SK-N-SH (cell line): ENCODE results near the gene TMPRSS12. TPM values are rescaled to one million over a fixed set of nuclear protein-coding genes. Genes with fewer than 3 reads are reported as not detected.

ENCODE experiments used
- CTCF ChIA-PET: fragments of 300-600, 350-600 bp; formaldehyde crosslinking; extraction: SDS; loops from one replicate; lab custom pipeline; 2021; lab: Yijun Ruan, JAX
- POLR2A ChIA-PET: fragments of 350-600 bp; sonication (Branson Sonifier 250); formaldehyde crosslinking; extraction: SDS; loops from one replicate; lab custom pipeline; 2020; ENCODE audit warnings: antibody characterized with exemption, inconsistent platforms; lab: Yijun Ruan, JAX
- DNase-seq: peaks from one replicate; pipeline ENCODE4 v3.0.0; 2012
- H2AFZ ChIP-seq: fragments of 200-600 bp; sonication (generic); 2 replicates; pipeline ENCODE4 v1.8.1; 2016; ENCODE audit warnings: antibody characterized with exemption, mild to moderate bottlenecking, low read depth
- H3F3A ChIP-seq: fragments of 200-600 bp; sonication (generic); replicated peaks from 2 replicates; pipeline ENCODE3; 2016; ENCODE audit warnings: antibody characterized with exemption, mild to moderate bottlenecking; ENCODE audit not compliant: insufficient read depth
- H3K27ac ChIP-seq, 2 experiments: fragments of 200-500 bp in 1 of 2; fragments of 200-600 bp in 1 of 2; sonication (Bioruptor generic) in 1 of 2; sonication (generic), shearing (Covaris generic) in 1 of 2; 2 replicates each; pipeline versions ENCODE4 v1.5.1 to v1.6.1; 2014 to 2016; ENCODE audit warnings: low read depth in 2 of 2, inconsistent platforms in 1 of 2, low read length in 1 of 2, mild to moderate bottlenecking in 1 of 2, mixed read lengths in 1 of 2
- H3K27me3 ChIP-seq: fragments of 200-600 bp; sonication (generic), shearing (Covaris generic); 2 replicates; pipeline ENCODE4 v1.6.1; 2016; ENCODE audit warnings: mixed run types; ENCODE audit not compliant: insufficient read depth
- H3K36me3 ChIP-seq, 2 experiments: fragments of 200-500 bp in 1 of 2; fragments of 200-600 bp in 1 of 2; sonication (Bioruptor generic) in 1 of 2; sonication (generic) in 1 of 2; replicated peaks in 1 of 2; 2 replicates each; pipeline versions ENCODE3 to v1.5.1; 2014 to 2016; ENCODE audit warnings: low read length in 1 of 2, mild to moderate bottlenecking in 1 of 2; ENCODE audit not compliant: insufficient read depth in 2 of 2, control insufficient read depth in 1 of 2
- H3K4me1 ChIP-seq, 2 experiments: fragments of 200-500 bp in 1 of 2; fragments of 200-600 bp in 1 of 2; sonication (Bioruptor generic) in 1 of 2; sonication (generic), shearing (Covaris generic) in 1 of 2; 2 replicates each; pipeline versions ENCODE4 v1.5.1 to v1.6.1; 2014 to 2016; ENCODE audit warnings: low read depth in 1 of 2, low read length in 1 of 2, mixed run types in 1 of 2; ENCODE audit not compliant: insufficient read depth in 2 of 2, control insufficient read depth in 1 of 2
- H3K4me2 ChIP-seq: fragments of 200-600 bp; sonication (generic), shearing (Covaris generic); 2 replicates; pipeline ENCODE4 v1.6.1; 2017; ENCODE audit warnings: mixed run types
- H3K4me3 ChIP-seq, 2 experiments: fragments of 200-500 bp in 1 of 2; fragments of 200-600 bp in 1 of 2; sonication (Bioruptor generic) in 1 of 2; sonication (generic), shearing (Covaris generic) in 1 of 2; 2 replicates each; pipeline versions ENCODE4 v1.5.1 to v1.8.1; 2014 to 2016; ENCODE audit warnings: low read depth in 2 of 2, inconsistent platforms in 1 of 2, low read length in 1 of 2, mild to moderate bottlenecking in 1 of 2, mixed read lengths in 1 of 2, moderate library complexity in 1 of 2
- H3K79me2 ChIP-seq: fragments of 200-600 bp; sonication (generic); 2 replicates; pipeline ENCODE4 v1.8.1; 2017; ENCODE audit warnings: mild to moderate bottlenecking; ENCODE audit not compliant: insufficient read depth
- H3K9ac ChIP-seq: fragments of 200-600 bp; sonication (generic); 2 replicates; pipeline ENCODE4 v1.6.1; 2017; ENCODE audit warnings: mixed run types
- H3K9me2 ChIP-seq: fragments of 200-600 bp; sonication (generic); 2 replicates; pipeline ENCODE4 v1.6.1; 2017; ENCODE audit warnings: mixed run types
- H3K9me3 ChIP-seq: fragments of 200-600 bp; sonication (generic); 2 replicates; pipeline ENCODE4 v1.6.1; 2017; ENCODE audit warnings: mixed run types, mild to moderate bottlenecking, moderate library complexity
- H4K20me1 ChIP-seq: fragments of 200-600 bp; sonication (generic); 2 replicates; pipeline ENCODE4 v1.6.1; 2017; ENCODE audit warnings: mild to moderate bottlenecking, mixed run types; ENCODE audit not compliant: insufficient read depth
- CHD2 ChIP-seq: fragments of 150-350 bp; IDR thresholded peaks from 2 replicates; pipeline ENCODE4 v1.6.1; 2018; ENCODE audit warnings: low read length; ENCODE audit not compliant: partially characterized antibody
- EZH2phosphoT487 ChIP-seq: fragments of 200-600 bp; sonication (generic); IDR thresholded peaks from 2 replicates; pipeline ENCODE4 v1.6.1; 2017; ENCODE audit warnings: low read depth, mixed run types, mild to moderate bottlenecking, antibody characterized with exemption, moderate library complexity, borderline replicate concordance
- FOSL2 ChIP-seq: IDR thresholded peaks from 2 replicates; pipeline ENCODE4 v1.4.0; 2012; ENCODE audit warnings: low read depth, mild to moderate bottlenecking, moderate library complexity, borderline replicate concordance
- GATA2 ChIP-seq: sonication (generic); formaldehyde crosslinking; IDR thresholded peaks from 2 replicates; pipeline ENCODE4 v1.5.0; 2020; ENCODE audit warnings: mild to moderate bottlenecking, missing genetic modification reagents
- MAX ChIP-seq: IDR thresholded peaks from 2 replicates; pipeline ENCODE4 v1.4.0; 2012; ENCODE audit warnings: low read depth
- MXI1 ChIP-seq: IDR thresholded peaks from 2 replicates; pipeline ENCODE4 v1.6.1; 2012; ENCODE audit warnings: mild to moderate bottlenecking, low read depth, low read length, improper control_type of control experiment
- NFIC ChIP-seq: IDR thresholded peaks from 2 replicates; pipeline ENCODE4 v1.4.0; 2012; ENCODE audit warnings: borderline replicate concordance
- RAD21 ChIP-seq: IDR thresholded peaks from 2 replicates; pipeline ENCODE4 v1.6.1; 2012; ENCODE audit warnings: mild to moderate bottlenecking, low read length
- SIN3A ChIP-seq: IDR thresholded peaks from 2 replicates; pipeline ENCODE4 v1.6.1; 2012; ENCODE audit warnings: low read depth, mild to moderate bottlenecking, low read length, moderate library complexity, borderline replicate concordance
- SMC3 ChIP-seq: IDR thresholded peaks from 2 replicates; pipeline ENCODE4 v1.6.1; 2012; ENCODE audit warnings: low read depth, low read length, improper control_type of control experiment
- TAF1 ChIP-seq: IDR thresholded peaks from 2 replicates; pipeline ENCODE4 v1.6.1; 2012; ENCODE audit warnings: low read depth, mild to moderate bottlenecking, low read length, moderate library complexity, borderline replicate concordance
- TCF12 ChIP-seq: IDR thresholded peaks from 2 replicates; pipeline ENCODE4 v1.4.0; 2012
- USF1 ChIP-seq: IDR thresholded peaks from 2 replicates; pipeline ENCODE4 v1.4.0; 2012; ENCODE audit warnings: low read depth, borderline replicate concordance
- USF2 ChIP-seq: fragments of 150-350 bp; IDR thresholded peaks from 2 replicates; pipeline ENCODE4 v1.6.1; 2017; ENCODE audit warnings: antibody characterized with exemption, low read length, low read depth, borderline replicate concordance
- WGBS: methylation state at CpG from one replicate; pipeline ENCODE4 v1.1.6; 2017; ENCODE audit warnings: low lambda C conversion rate; 5-methylcytosine and 5-hydroxymethylcytosine counted together
- polyA plus RNA-seq, 3 experiments: library from polyadenylated mRNA; depleted of rRNA; stranded (reverse); fragments of >200 nt; gene quantifications; 2 replicates each; pipeline ENCODE4 v1.2.3, GENCODE V29; 2012
- TF ChIP-seq, protein P1 (sequence below): IDR thresholded peaks from 2 replicates; pipeline ENCODE4; 2012
- TF ChIP-seq, protein P2 (sequence below): IDR thresholded peaks from 2 replicates; pipeline ENCODE4 v1.6.1; 2012; ENCODE audit warnings: mild to moderate bottlenecking, low read depth, low read length, moderate library complexity

Gene TMPRSS12
- polyA plus RNA-seq, 1 of the 3 experiments (the other 2 are of a cell fraction): not detected

DNA sequence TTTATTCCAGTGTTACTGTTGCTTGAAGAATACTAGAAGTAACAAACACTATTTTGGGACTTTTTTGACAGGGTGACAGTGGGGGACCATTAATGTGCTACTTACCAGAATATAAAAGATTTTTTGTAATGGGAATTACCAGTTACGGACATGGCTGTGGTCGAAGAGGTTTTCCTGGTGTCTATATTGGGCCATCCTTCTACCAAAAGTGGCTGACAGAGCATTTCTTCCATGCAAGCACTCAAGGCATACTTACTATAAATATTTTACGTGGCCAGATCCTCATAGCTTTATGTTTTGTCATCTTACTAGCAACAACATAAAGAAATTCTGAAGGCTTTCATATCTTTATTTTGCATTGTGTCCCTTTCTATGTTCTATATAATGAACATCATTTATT, 44.5 kb downstream of the TMPRSS12 start:
- POLR2A ChIA-PET: no interaction called here

GRCh38 chr12:50888666-50889065, 45.9 kb downstream of the TMPRSS12 start:
- ChIA-PET POLR2A (no interaction called here), CTCF (interaction anchor here (0.8 kb wide), 1 partner anchor 63 kb away, joined by 3 read pairs; no protein-coding TSS in a partner anchor)
- H3K79me2 ChIP-seq: no peaks in the 10 kb centered on the region
- no peaks in the 10 kb centered on the region for H3K9me3 ChIP-seq
- 65% methylated on average over 2 of the region's 2 CpGs for WGBS
- H3K36me3 ChIP-seq: no peaks in the 10 kb centered on the region
- TF ChIP-seq EZH2phosphoT487 (no peak), TAF1 (no peak), USF2 (no peak), USF1 (no peak)
- TF ChIP-seq, protein P1, sequence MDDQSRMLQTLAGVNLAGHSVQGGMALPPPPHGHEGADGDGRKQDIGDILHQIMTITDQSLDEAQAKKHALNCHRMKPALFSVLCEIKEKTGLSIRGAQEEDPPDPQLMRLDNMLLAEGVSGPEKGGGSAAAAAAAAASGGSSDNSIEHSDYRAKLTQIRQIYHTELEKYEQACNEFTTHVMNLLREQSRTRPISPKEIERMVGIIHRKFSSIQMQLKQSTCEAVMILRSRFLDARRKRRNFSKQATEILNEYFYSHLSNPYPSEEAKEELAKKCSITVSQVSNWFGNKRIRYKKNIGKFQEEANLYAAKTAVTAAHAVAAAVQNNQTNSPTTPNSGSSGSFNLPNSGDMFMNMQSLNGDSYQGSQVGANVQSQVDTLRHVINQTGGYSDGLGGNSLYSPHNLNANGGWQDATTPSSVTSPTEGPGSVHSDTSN: no peak
- no peak overlapping the region for H3K9ac ChIP-seq
- H3K9me2 ChIP-seq: no peaks in the 10 kb centered on the region
- no peak for DNase-seq
- H3K4me3 ChIP-seq: no peak overlapping the region
- H3K4me2 ChIP-seq: no peak overlapping the region
- no peaks in the 10 kb centered on the region for H3K4me1 ChIP-seq
- H3K27ac ChIP-seq: no peak overlapping the region
- H4K20me1 ChIP-seq: no peaks in the 10 kb centered on the region
- no peak overlapping the region for H2AFZ ChIP-seq
- H3F3A ChIP-seq: no peaks in the 10 kb centered on the region
- H3K27me3 ChIP-seq: no peaks in the 10 kb centered on the region

More for the DNA sequence above, 44.5 kb downstream of the TMPRSS12 start:
- H3K9me3 ChIP-seq: peaks cover 4% of the 10 kb centered on the region; the same call in 1 of the 2 replicates
- no peaks in the 10 kb centered on the region for H3K27me3 ChIP-seq
- H3F3A ChIP-seq: no peaks in the 10 kb centered on the region
- H3K36me3 ChIP-seq: no peaks in the 10 kb centered on the region
- H3K27ac ChIP-seq: no peak overlapping the region
- CTCF ChIA-PET: interaction anchor here (1.5 kb wide), 1 partner anchor 29 kb away, joined by 3 read pairs; no protein-coding TSS in a partner anchor
- TF ChIP-seq, protein P2, sequence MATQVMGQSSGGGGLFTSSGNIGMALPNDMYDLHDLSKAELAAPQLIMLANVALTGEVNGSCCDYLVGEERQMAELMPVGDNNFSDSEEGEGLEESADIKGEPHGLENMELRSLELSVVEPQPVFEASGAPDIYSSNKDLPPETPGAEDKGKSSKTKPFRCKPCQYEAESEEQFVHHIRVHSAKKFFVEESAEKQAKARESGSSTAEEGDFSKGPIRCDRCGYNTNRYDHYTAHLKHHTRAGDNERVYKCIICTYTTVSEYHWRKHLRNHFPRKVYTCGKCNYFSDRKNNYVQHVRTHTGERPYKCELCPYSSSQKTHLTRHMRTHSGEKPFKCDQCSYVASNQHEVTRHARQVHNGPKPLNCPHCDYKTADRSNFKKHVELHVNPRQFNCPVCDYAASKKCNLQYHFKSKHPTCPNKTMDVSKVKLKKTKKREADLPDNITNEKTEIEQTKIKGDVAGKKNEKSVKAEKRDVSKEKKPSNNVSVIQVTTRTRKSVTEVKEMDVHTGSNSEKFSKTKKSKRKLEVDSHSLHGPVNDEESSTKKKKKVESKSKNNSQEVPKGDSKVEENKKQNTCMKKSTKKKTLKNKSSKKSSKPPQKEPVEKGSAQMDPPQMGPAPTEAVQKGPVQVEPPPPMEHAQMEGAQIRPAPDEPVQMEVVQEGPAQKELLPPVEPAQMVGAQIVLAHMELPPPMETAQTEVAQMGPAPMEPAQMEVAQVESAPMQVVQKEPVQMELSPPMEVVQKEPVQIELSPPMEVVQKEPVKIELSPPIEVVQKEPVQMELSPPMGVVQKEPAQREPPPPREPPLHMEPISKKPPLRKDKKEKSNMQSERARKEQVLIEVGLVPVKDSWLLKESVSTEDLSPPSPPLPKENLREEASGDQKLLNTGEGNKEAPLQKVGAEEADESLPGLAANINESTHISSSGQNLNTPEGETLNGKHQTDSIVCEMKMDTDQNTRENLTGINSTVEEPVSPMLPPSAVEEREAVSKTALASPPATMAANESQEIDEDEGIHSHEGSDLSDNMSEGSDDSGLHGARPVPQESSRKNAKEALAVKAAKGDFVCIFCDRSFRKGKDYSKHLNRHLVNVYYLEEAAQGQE: no peak
- no peak for TF ChIP-seq SMC3
- TF ChIP-seq GATA2 (CRISPR knock-in tag): no peak
- no peak for TF ChIP-seq NFIC
- TF ChIP-seq, protein P1: no peak
- no peak for TF ChIP-seq RAD21
- TF ChIP-seq SIN3A: no peak
- no peak for TF ChIP-seq MAX
- no peak for TF ChIP-seq MXI1
- no peak for TF ChIP-seq TCF12
- TF ChIP-seq FOSL2: no peak
- no peak for TF ChIP-seq CHD2
- no peak for TF ChIP-seq EZH2phosphoT487
- H3K9me2 ChIP-seq: no peaks in the 10 kb centered on the region
- no peak overlapping the region for H2AFZ ChIP-seq
- no peak overlapping the region for H3K9ac ChIP-seq
- no peaks in the 10 kb centered on the region for H3K4me1 ChIP-seq
- no peaks in the 10 kb centered on the region for H4K20me1 ChIP-seq
- no peak overlapping the region for H3K4me2 ChIP-seq
- H3K79me2 ChIP-seq: no peaks in the 10 kb centered on the region
- 78% methylated on average over 3 of the region's 3 CpGs for WGBS
- H3K4me3 ChIP-seq: no peak overlapping the region
- DNase-seq: no peak
